ENCODE results near the gene C1orf226.

DNA sequence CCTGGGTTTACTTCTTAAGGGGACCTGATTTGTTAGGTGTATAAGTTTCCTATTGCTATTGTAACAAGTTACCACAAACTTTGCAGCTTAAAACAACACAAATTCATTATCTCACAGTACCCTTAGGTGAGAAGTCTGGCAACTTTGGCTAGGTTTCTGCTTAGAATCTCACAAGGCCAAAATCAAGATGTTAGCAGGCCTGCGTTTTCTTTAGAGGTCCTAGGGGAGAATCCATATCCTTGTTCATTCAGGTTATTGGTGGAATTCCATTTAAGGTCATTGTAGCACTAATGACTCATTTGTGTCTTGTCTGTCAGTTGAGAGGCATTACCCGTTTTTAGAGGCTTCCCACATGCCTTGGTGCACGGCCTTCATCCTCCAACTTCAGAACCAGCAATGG, 38.6 kb downstream of the C1orf226 start:
- TF ChIP-seq, protein P1, sequence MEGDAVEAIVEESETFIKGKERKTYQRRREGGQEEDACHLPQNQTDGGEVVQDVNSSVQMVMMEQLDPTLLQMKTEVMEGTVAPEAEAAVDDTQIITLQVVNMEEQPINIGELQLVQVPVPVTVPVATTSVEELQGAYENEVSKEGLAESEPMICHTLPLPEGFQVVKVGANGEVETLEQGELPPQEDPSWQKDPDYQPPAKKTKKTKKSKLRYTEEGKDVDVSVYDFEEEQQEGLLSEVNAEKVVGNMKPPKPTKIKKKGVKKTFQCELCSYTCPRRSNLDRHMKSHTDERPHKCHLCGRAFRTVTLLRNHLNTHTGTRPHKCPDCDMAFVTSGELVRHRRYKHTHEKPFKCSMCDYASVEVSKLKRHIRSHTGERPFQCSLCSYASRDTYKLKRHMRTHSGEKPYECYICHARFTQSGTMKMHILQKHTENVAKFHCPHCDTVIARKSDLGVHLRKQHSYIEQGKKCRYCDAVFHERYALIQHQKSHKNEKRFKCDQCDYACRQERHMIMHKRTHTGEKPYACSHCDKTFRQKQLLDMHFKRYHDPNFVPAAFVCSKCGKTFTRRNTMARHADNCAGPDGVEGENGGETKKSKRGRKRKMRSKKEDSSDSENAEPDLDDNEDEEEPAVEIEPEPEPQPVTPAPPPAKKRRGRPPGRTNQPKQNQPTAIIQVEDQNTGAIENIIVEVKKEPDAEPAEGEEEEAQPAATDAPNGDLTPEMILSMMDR (optimal IDR thresholded peaks at IDR 0.05 in 1 of 3, IDR thresholded peaks at IDR 0.05 in 1 of 3, conservative IDR thresholded peaks at IDR 0.05 in 1 of 3; ENCODE audit: extremely low read depth in 1 of 3, insufficient read depth in 2 of 3, low read length in 3 of 3), result no peak
- TF ChIP-seq EZH2 (IDR thresholded peaks at IDR 0.05; ENCODE audit: low read length), result no peak
